HL-60 (cell line): ENCODE results near the gene KRTAP5-3.

Experiments
- DNase-seq, 2 experiments: peaks; one replicate each; pipeline ENCODE4 v3.0.0-alpha.2; 2010 to 2020; ENCODE audit warnings: low read depth in 1 of 2, low spot score in 1 of 2
- H3K27ac ChIP-seq: fragments of 250-450 bp; sonication (Bioruptor Pico); replicated peaks from 2 replicates; pipeline ENCODE4 v1.5.1; 2020; ENCODE audit warnings: mild to moderate bottlenecking, moderate library complexity
- H3K27me3 ChIP-seq: fragments of 250-450 bp; sonication (Bioruptor Pico); 2 replicates; pipeline ENCODE4 v1.5.1; 2021; ENCODE audit warnings: mild to moderate bottlenecking, moderate library complexity; ENCODE audit not compliant: insufficient read depth, poor library complexity, severe bottlenecking
- H3K4me3 ChIP-seq: replicated peaks from 2 replicates; pipeline ENCODE4 v1.5.1; 2011; ENCODE audit warnings: mild to moderate bottlenecking, control low read depth, low read length; ENCODE audit not compliant: insufficient read depth
- GABPA ChIP-seq: IDR thresholded peaks from 2 replicates; pipeline ENCODE4 v1.6.1; 2012; ENCODE audit warnings: low read depth
- POLR2AphosphoS5 ChIP-seq: IDR thresholded peaks from 2 replicates; pipeline ENCODE4 v1.6.1; 2012; ENCODE audit warnings: low read depth
- REST ChIP-seq: IDR thresholded peaks from 2 replicates; pipeline ENCODE4 v1.6.1; 2012; ENCODE audit warnings: low read depth; ENCODE audit not compliant: insufficient replicate concordance
- SPI1 ChIP-seq: IDR thresholded peaks from 2 replicates; pipeline ENCODE4 v1.6.1; 2012; ENCODE audit warnings: low read depth, mild to moderate bottlenecking, borderline replicate concordance
- TF ChIP-seq, protein P1 (sequence below): IDR thresholded peaks from one replicate; pipeline ENCODE4 v1.5.1; 2011; ENCODE audit warnings: low read length, control low read depth, inconsistent platforms; ENCODE audit not compliant: insufficient read depth

KRTAP5-3 gene

DNA sequence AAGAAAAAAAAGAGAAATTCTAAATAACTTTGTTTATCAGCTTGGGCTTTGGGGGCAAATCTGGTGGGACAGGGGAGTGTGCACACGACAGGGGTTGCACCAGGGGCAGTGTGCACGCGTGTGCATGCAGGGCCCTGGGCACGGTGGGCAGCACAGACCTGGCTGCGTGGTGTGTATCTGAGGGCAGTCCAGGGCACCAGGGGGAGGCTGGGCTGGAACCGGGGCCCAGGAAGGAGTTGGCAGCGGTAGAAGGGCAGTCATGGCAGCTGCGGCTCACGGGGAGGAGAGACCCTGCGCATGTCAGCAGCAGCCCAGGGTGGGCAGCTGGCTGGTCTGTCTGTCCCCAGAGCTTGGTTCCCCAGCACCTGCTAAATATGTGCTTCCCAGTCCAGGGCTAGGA, 25.6 kb upstream of the KRTAP5-3 start:
- Histone ChIP-seq H3K27ac (no peak overlapping the region), H3K4me3 (no peak overlapping the region), H3K27me3 (peaks cover 26% of the 10 kb centered on the region)
- TF ChIP-seq GABPA (no peak), SPI1 (no peak), POLR2AphosphoS5 (no peak), REST (no peak)
- TF ChIP-seq, protein P1, sequence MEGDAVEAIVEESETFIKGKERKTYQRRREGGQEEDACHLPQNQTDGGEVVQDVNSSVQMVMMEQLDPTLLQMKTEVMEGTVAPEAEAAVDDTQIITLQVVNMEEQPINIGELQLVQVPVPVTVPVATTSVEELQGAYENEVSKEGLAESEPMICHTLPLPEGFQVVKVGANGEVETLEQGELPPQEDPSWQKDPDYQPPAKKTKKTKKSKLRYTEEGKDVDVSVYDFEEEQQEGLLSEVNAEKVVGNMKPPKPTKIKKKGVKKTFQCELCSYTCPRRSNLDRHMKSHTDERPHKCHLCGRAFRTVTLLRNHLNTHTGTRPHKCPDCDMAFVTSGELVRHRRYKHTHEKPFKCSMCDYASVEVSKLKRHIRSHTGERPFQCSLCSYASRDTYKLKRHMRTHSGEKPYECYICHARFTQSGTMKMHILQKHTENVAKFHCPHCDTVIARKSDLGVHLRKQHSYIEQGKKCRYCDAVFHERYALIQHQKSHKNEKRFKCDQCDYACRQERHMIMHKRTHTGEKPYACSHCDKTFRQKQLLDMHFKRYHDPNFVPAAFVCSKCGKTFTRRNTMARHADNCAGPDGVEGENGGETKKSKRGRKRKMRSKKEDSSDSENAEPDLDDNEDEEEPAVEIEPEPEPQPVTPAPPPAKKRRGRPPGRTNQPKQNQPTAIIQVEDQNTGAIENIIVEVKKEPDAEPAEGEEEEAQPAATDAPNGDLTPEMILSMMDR = no peak
- DNase-seq = no peak

- no peak for DNase-seq
- Histone ChIP-seq H3K27me3 (peaks cover 30% of the 10 kb centered on the region), H3K27ac (no peak overlapping the region), H3K4me3 (no peak overlapping the region)
- TF ChIP-seq, protein P1 = no peak
- no peak for TF ChIP-seq POLR2AphosphoS5
- no peak for TF ChIP-seq REST
- TF ChIP-seq GABPA = no peak
- no peak for TF ChIP-seq SPI1
Measured at GRCh38 chr11:1632053-1632714, 23.9 kb upstream of the KRTAP5-3 start.

DNA sequence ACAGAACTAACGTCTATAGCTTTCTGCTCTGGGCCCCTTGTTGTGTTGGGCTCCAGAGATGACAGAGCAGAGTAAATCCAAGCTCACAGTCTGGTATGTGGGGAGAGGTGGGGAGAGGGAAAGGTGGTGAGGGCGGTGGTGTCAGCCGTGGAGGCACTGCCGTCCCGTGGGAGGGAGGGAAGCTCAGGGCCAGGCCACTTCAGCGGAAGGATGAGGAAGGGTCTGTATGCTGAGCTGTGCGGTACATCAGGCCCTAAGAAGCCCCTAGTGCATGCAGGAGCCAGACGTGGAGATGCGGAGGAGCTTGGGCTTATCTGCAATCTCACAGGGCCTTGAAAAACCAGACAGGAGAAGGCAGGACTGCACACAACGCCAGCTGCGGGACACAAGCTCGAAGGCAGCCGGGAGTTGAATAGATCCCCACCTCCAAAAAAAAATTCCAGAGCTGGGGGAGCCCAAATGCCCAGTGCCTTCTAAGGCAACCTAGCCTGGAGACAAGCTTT, 22.9 kb upstream of the KRTAP5-3 start:
- TF ChIP-seq REST = no peak
- TF ChIP-seq, protein P1 = no peak
- no peak for TF ChIP-seq SPI1
- no peak for TF ChIP-seq GABPA
- TF ChIP-seq POLR2AphosphoS5 = no peak
- Histone ChIP-seq H3K27me3 (peaks cover 25% of the 10 kb centered on the region), H3K4me3 (no peak overlapping the region), H3K27ac (no peak overlapping the region)
- no peak for DNase-seq
